AG04450 (cell line): ENCODE data around the gene PLCD1. TPM values are rescaled to one million over a fixed set of nuclear protein-coding genes. Genes with fewer than 3 reads are reported as not detected.

Source experiments
- CTCF ChIA-PET: fragments of 300-600, 350-600 bp; formaldehyde crosslinking; extraction: SDS; loops from one replicate; lab custom pipeline; 2022; ENCODE audit warnings: antibody characterized with exemption, inconsistent platforms; lab: Charles Lee
- POLR2A ChIA-PET: fragments of 350-600 bp; formaldehyde crosslinking; extraction: SDS; loops from one replicate; lab custom pipeline; 2021; ENCODE audit warnings: antibody characterized with exemption, inconsistent platforms; lab: Yijun Ruan, JAX
- DNase-seq: peaks from one replicate; pipeline ENCODE4 v3.0.0-alpha.2; 2011; ENCODE audit warnings: low read depth, low spot score
- H3K27ac ChIP-seq: one replicate; pipeline ENCODE4 v1.5.1; 2012; ENCODE audit warnings: low read depth, low read length, control low read depth
- H3K27me3 ChIP-seq: one replicate; pipeline ENCODE4 v1.6.0; 2012; ENCODE audit warnings: low read length; ENCODE audit not compliant: control insufficient read depth, insufficient read depth
- H3K4me3 ChIP-seq: 2 replicates; pipeline ENCODE4 v1.5.1; 2011; ENCODE audit warnings: mild to moderate bottlenecking, low read depth, low read length, control low read depth
- H3K9me3 ChIP-seq: 2 replicates; pipeline ENCODE4 v1.5.1; 2012; ENCODE audit warnings: low read length; ENCODE audit not compliant: control insufficient read depth, insufficient read depth
- polyA plus RNA-seq: library from polyadenylated mRNA; depleted of rRNA; stranded (reverse); fragments of >200 nt; gene quantifications from 2 replicates; pipeline ENCODE4 v1.2.3, GENCODE V29; 2011
- TF ChIP-seq, protein P1 (sequence below): IDR thresholded peaks from 2 replicates; pipeline ENCODE4 v1.5.1; 2011; ENCODE audit warnings: low read depth, low read length, control low read depth, inconsistent platforms

Gene PLCD1
- polyA plus RNA-seq, 1 experiment, result 14.4 TPM

DNA sequence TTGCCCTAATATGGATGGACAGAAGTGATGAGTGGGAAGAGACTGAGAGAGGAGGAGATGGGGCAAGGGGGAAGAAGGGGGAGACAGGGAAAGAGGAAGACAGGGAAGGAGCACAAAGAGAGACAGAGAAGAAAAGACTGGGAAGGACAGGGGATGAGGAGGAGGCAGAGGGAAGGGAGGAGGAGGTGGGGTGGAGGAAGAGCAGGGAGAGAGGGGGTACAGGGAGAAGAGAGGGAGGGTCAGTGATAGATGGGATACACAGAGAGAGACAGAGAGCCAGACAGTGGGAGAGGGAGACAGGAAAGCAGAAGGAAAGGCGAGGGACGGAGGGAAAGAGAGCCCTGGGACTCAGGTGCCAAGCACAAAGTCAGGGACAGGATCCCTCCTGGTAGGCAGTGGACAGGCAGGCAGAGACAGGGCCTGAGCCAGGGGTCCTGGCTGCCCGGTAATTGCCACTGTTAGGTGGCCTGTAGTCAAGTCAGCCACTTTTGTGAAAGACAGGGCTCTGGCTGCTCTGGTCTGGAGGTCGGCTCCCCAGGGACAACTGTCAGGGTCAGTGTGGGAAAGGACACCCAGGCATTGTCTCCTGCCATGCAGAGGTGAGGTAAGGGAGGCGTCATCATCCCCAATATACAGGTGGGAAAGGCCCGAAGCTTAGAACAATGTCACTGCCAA lies 29.1 kb downstream of the PLCD1 start:
- no peak for DNase-seq
- no peaks in the 10 kb centered on the region for H3K9me3 ChIP-seq
- no peak overlapping the region for H3K4me3 ChIP-seq
- H3K27me3 ChIP-seq, result no peaks in the 10 kb centered on the region
- TF ChIP-seq, protein P1, sequence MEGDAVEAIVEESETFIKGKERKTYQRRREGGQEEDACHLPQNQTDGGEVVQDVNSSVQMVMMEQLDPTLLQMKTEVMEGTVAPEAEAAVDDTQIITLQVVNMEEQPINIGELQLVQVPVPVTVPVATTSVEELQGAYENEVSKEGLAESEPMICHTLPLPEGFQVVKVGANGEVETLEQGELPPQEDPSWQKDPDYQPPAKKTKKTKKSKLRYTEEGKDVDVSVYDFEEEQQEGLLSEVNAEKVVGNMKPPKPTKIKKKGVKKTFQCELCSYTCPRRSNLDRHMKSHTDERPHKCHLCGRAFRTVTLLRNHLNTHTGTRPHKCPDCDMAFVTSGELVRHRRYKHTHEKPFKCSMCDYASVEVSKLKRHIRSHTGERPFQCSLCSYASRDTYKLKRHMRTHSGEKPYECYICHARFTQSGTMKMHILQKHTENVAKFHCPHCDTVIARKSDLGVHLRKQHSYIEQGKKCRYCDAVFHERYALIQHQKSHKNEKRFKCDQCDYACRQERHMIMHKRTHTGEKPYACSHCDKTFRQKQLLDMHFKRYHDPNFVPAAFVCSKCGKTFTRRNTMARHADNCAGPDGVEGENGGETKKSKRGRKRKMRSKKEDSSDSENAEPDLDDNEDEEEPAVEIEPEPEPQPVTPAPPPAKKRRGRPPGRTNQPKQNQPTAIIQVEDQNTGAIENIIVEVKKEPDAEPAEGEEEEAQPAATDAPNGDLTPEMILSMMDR, result no peak
- POLR2A ChIA-PET, result no interaction called here
- H3K27ac ChIP-seq, result no peak overlapping the region
- CTCF ChIA-PET, result interaction anchor here (0.6 to 3.9 kb wide), 2 partner anchors 11 to 146 kb away, joined by 3 to 68 read pairs; no protein-coding TSS in a partner anchor

DNA sequence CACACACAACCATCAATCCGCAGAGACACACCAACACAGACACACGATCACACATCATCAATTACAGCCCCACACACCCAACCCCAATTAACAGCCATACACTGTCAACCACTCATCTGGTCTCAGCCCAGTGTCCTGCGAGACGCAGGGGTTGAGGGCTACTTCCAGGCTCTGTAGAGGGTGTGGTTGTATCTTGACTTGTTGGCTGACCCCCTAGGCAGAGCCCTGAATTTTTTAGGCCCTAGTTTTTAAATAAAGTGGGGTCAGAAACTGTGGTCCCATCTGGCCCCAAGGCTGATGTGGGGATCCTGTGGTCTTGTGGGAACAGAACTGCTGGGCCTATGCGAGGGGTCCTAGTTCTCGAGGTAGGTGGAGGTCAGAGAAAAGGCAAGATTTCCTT lies 29.6 kb downstream of the PLCD1 start:
- CTCF ChIA-PET, result no interaction called here
- no peaks in the 10 kb centered on the region for H3K9me3 ChIP-seq
- no peak overlapping the region for H3K27ac ChIP-seq
- POLR2A ChIA-PET, result no interaction called here
- TF ChIP-seq, protein P1, result no peak
- no peak for DNase-seq
- no peaks in the 10 kb centered on the region for H3K27me3 ChIP-seq
- H3K4me3 ChIP-seq, result no peak overlapping the region

DNA sequence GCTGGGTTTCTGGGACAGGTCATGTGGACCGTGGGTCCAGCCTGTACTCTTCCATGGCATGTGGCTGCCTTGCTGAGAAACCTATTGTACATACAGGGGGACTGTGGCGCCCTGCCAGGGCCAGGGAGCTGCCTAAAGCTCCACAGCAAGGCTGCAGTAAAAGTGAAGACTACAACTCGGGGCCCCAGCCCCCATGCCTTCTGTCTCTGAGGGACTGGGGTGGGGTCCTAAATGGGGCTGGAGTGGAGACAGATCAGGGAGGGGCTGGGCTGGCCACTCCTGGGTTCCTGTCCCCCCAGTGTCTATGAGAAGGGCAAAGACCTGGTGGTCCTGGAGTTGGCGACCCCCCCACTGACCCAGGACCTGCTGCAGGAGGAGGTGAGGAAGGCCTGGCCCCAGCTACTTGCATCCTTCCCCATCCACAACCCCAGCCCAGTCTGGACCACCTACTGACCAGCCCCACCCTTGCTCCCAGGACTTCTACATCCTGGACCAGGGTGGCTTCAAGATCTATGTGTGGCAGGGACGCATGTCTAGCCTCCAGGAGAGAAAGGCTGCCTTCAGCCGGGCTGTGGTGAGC lies 31.6 kb downstream of the PLCD1 start:
- TF ChIP-seq, protein P1, result no peak
- Histone ChIP-seq H3K27me3 (no peaks in the 10 kb centered on the region), H3K27ac (no peak overlapping the region), H3K4me3 (no peak overlapping the region), H3K9me3 (no peaks in the 10 kb centered on the region; the same call in 1 of the 2 replicates)
- CTCF ChIA-PET, result interaction anchor here (0.8 to 1.9 kb wide), 15 partner anchors 7 to 483 kb away, joined by 3 to 20 read pairs (median 5); no protein-coding TSS in a partner anchor
- no peak for DNase-seq
- POLR2A ChIA-PET, result interaction anchor here (1.2 kb wide), 1 partner anchor 24 kb away, joined by 3 read pairs; no protein-coding TSS in a partner anchor

DNA sequence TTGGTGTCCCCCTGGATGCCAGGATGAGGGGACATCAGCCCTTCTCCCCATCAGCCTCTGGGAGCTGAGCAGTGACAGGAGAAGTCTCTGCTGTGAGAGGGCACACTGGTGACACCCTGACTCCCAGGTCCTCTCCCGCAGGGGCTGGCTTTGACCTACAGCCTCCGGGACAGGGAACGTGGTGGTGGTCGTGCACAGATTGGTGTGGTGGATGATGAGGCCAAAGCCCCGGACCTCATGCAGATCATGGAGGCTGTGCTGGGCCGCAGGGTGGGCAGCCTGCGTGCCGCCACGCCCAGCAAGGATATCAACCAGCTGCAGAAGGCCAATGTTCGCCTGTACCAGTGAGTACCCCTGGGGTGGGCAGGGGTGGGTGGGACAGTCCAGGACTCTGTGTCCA lies 32.1 kb downstream of the PLCD1 start:
- no peak overlapping the region for H3K4me3 ChIP-seq
- DNase-seq, result no peak
- no peak overlapping the region for H3K27ac ChIP-seq
- no peaks in the 10 kb centered on the region; the same call in 1 of the 2 replicates for H3K9me3 ChIP-seq
- ChIA-PET POLR2A (interaction anchor here (1.1 to 1.2 kb wide), 2 partner anchors 23 to 142 kb away, joined by 3 to 4 read pairs; no protein-coding TSS in a partner anchor), CTCF (interaction anchor here (0.7 to 1.9 kb wide), 30 partner anchors 8 to 186 kb away, joined by 3 to 20 read pairs (median 4); no protein-coding TSS in a partner anchor)
- no peaks in the 10 kb centered on the region for H3K27me3 ChIP-seq
- TF ChIP-seq, protein P1, result no peak
